Mammary epithelial cell (primary cell): Measurements from ENCODE around the gene CDK5.

Experiments used
- EZH2 ChIP-seq: IDR thresholded peaks from 2 replicates; pipeline ENCODE4 v1.6.1; 2012; ENCODE audit warnings: low read length, inconsistent platforms, borderline replicate concordance
- TF ChIP-seq, protein P1 (sequence below), 2 donors: IDR thresholded peaks in 1 of 2; conservative IDR thresholded peaks in 1 of 2; 2 replicates each; pipeline ENCODE4 v1.5.1; 2011 to 2012; ENCODE audit warnings: inconsistent platforms in 2 of 2, low read length in 2 of 2, mild to moderate bottlenecking in 2 of 2, control low read depth in 1 of 2, low read depth in 1 of 2; ENCODE audit not compliant: insufficient read depth in 1 of 2; ENCODE audit errors: extremely low read depth in 1 of 2

DNA sequence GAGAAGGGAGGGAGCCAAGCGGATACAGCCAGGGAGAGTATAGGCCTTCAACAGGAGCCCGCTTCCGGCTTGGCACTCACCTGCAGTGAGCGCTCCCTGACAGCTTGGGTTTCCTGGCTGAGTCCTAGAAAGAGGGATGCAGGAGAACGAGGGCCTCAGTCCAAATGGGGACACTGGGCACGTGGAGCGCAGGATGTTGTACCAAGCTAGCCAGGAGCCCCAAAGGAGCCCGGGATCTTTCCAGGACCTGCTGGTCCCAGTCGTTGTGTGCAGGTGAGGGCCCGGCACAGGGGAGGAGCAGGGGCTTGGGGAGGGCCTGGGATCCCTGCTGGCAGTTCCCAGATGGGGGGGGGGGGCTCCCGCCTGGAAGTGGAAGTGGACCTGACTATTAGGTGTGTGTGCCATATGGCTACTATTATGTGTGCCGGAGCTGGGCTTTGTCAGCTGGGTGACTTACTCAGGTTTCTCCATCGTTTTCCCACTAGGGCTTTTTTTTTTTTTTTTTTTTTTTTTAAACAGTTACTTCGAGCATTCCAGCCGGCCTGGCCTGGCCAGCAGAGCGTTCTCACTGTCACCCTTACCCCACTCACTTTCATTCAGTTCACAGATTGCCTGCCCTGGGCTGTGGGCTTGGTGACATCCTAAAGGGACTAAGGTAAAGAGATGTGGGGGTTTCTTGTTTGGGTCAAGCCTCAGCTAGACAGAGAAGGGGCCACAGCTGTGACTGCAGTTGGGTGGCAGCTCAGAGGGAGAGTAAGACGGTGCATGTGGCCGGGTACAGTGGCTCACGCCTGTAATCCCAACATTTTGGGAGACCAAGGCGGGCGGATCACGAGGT, 32.4 kb upstream of the CDK5 start:
- TF ChIP-seq, protein P1, sequence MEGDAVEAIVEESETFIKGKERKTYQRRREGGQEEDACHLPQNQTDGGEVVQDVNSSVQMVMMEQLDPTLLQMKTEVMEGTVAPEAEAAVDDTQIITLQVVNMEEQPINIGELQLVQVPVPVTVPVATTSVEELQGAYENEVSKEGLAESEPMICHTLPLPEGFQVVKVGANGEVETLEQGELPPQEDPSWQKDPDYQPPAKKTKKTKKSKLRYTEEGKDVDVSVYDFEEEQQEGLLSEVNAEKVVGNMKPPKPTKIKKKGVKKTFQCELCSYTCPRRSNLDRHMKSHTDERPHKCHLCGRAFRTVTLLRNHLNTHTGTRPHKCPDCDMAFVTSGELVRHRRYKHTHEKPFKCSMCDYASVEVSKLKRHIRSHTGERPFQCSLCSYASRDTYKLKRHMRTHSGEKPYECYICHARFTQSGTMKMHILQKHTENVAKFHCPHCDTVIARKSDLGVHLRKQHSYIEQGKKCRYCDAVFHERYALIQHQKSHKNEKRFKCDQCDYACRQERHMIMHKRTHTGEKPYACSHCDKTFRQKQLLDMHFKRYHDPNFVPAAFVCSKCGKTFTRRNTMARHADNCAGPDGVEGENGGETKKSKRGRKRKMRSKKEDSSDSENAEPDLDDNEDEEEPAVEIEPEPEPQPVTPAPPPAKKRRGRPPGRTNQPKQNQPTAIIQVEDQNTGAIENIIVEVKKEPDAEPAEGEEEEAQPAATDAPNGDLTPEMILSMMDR (conservative IDR thresholded peaks at IDR 0.05 in 1 of 2, IDR thresholded peaks at IDR 0.05 in 1 of 2; ENCODE audit: extremely low read depth in 1 of 2, insufficient read depth in 1 of 2, low read depth in 1 of 2, low read length in 2 of 2), result no peak
- no peak for TF ChIP-seq EZH2
